Neuronal stem cell (in vitro differentiated cells): ENCODE data around the gene PACSIN2.

Source experiments
- DNase-seq: peaks from one replicate; pipeline ENCODE4 v3.0.0-alpha.2; 2013; ENCODE audit warnings: low spot score
- H2AFZ ChIP-seq: one replicate; pipeline ENCODE4 v1.6.1; 2013; ENCODE audit warnings: mild to moderate bottlenecking, low read length, inconsistent platforms
- H2AK5ac ChIP-seq: 2 replicates; pipeline ENCODE4 v1.6.1; 2013; ENCODE audit warnings: low read depth, mild to moderate bottlenecking, inconsistent platforms, low read length, moderate library complexity, mixed read lengths
- H2BK120ac ChIP-seq: 2 replicates; pipeline ENCODE4 v1.6.1; 2013; ENCODE audit warnings: low read depth, mild to moderate bottlenecking, inconsistent platforms, low read length, moderate library complexity, mixed read lengths
- H2BK12ac ChIP-seq: one replicate; pipeline ENCODE4 v1.6.1; 2013; ENCODE audit warnings: low read length, inconsistent platforms
- H2BK15ac ChIP-seq: 2 replicates; pipeline ENCODE4 v1.6.1; 2013; ENCODE audit warnings: mild to moderate bottlenecking, low read length, inconsistent platforms, mixed read lengths
- H2BK5ac ChIP-seq: one replicate; pipeline ENCODE4 v1.6.1; 2013; ENCODE audit warnings: inconsistent platforms, mild to moderate bottlenecking, low read length, moderate library complexity
- H3K14ac ChIP-seq: one replicate; pipeline ENCODE4 v1.6.1; 2013; ENCODE audit warnings: low read length, inconsistent platforms
- H3K18ac ChIP-seq: 2 replicates; pipeline ENCODE4 v1.6.1; 2013; ENCODE audit warnings: low read length, inconsistent platforms
- H3K23ac ChIP-seq: 2 replicates; pipeline ENCODE4 v1.6.1; 2013; ENCODE audit warnings: low read depth, mild to moderate bottlenecking, mixed read lengths, low read length, inconsistent platforms; ENCODE audit not compliant: poor library complexity
- H3K27ac ChIP-seq: replicated peaks from 3 replicates; pipeline ENCODE4 v1.5.1; 2013; ENCODE audit warnings: low read length, inconsistent platforms
- H3K27me3 ChIP-seq, 3 experiments: 2 replicates each; pipeline ENCODE4 v1.6.1; 2013; ENCODE audit warnings: low read length in 3 of 3, mild to moderate bottlenecking in 2 of 3, inconsistent platforms in 1 of 3, low read depth in 1 of 3, mixed read lengths in 1 of 3, moderate library complexity in 1 of 3; ENCODE audit not compliant: control insufficient read depth in 3 of 3, insufficient read depth in 3 of 3
- H3K36me3 ChIP-seq, 2 donors: replicated peaks in 1 of 2; 2 replicates each; pipeline ENCODE4 v1.6.1; 2013; ENCODE audit warnings: low read length in 2 of 2; ENCODE audit not compliant: control insufficient read depth in 2 of 2, insufficient read depth in 2 of 2
- H3K4ac ChIP-seq: 2 replicates; pipeline ENCODE4 v1.6.1; 2013; ENCODE audit warnings: inconsistent platforms, mild to moderate bottlenecking, low read length, moderate library complexity
- H3K4me1 ChIP-seq, 2 donors: 1 replicate in 1 of 2; 2 replicates in 1 of 2; pipeline ENCODE4 v1.6.1; 2013; ENCODE audit warnings: low read length in 2 of 2, low read depth in 1 of 2; ENCODE audit not compliant: control insufficient read depth in 2 of 2, insufficient read depth in 1 of 2
- H3K4me2 ChIP-seq: one replicate; pipeline ENCODE4 v1.6.1; 2013; ENCODE audit warnings: mild to moderate bottlenecking, low read length, inconsistent platforms; ENCODE audit not compliant: insufficient read depth, poor library complexity, severe bottlenecking
- H3K4me3 ChIP-seq, 2 donors: 2 replicates each; pipeline ENCODE4 v1.5.1; 2013; ENCODE audit warnings: low read length in 2 of 2, mild to moderate bottlenecking in 2 of 2, inconsistent platforms in 1 of 2, moderate library complexity in 1 of 2
- H3K79me1 ChIP-seq: one replicate; pipeline ENCODE4 v1.6.1; 2013; ENCODE audit warnings: low read depth, mild to moderate bottlenecking, inconsistent platforms, low read length, moderate library complexity
- H3K9ac ChIP-seq: one replicate; pipeline ENCODE4 v1.6.1; 2013; ENCODE audit warnings: mild to moderate bottlenecking, low read depth, low read length, inconsistent platforms; ENCODE audit not compliant: poor library complexity
- H3K9me3 ChIP-seq, 2 donors: replicated peaks in 1 of 2; 2 replicates each; pipeline versions ENCODE3 to v1.6.1; 2013; ENCODE audit warnings: low read length in 2 of 2, mild to moderate bottlenecking in 2 of 2, inconsistent platforms in 1 of 2, low read depth in 1 of 2, mixed read lengths in 1 of 2, moderate library complexity in 1 of 2; ENCODE audit not compliant: control insufficient read depth in 2 of 2, insufficient read depth in 1 of 2
- H4K8ac ChIP-seq: one replicate; pipeline ENCODE4 v1.6.1; 2013; ENCODE audit warnings: low read depth, mild to moderate bottlenecking, inconsistent platforms, low read length, moderate library complexity
- H4K91ac ChIP-seq: one replicate; pipeline ENCODE4 v1.6.1; 2013; ENCODE audit warnings: low read length, low read depth, mild to moderate bottlenecking, inconsistent platforms; ENCODE audit not compliant: poor library complexity
- WGBS, 2 donors: extraction: QIAGEN DNeasy Blood & Tissue Kit; methylation state at CpG; one replicate each; pipeline ENCODE4 v1.1.7; 2013; ENCODE audit warnings: missing lambda C conversion rate in 2 of 2, mixed read lengths in 1 of 2; ENCODE audit not compliant: insufficient read length in 2 of 2, insufficient replicate concordance in 1 of 2; ENCODE audit errors: extremely low coverage in 2 of 2; 5-methylcytosine and 5-hydroxymethylcytosine counted together

Gene PACSIN2

DNA sequence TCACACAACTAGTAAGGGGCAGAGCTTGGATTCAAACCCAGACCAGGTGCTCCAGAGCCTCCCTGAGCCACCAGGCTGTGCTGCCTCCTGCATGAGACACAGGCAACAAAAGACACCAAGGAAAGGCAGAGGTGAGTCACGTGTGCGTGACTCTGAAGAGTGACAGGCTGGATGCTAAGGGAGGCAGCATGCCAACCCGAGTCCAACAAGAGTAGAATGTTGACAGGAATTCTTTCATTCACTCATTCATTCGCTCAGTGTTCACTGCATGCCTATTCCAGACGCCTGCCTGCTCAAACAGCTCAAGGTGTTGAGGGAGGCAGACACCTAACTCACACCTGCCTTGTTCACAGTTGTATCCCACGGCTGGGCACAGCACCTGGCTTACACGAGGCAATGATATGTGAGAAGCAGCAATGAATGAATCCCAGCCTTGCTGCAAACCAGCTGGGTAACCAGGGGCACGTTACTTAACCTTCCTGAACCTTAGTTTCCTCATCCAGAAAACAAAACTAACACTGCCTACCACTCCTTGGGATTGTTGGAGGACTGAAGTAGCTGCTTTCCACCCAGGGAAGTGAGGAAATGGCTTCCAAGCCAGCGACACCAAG is 84.0 kb downstream of the PACSIN2 start:
- H2BK5ac ChIP-seq, result no peak overlapping the region
- H3K14ac ChIP-seq, result no peak overlapping the region
- DNase-seq, result no peak
- H3K4ac ChIP-seq, result no peak overlapping the region
- H2BK15ac ChIP-seq, result no peak overlapping the region
- no peaks in the 10 kb centered on the region for H3K27me3 ChIP-seq
- WGBS, 2 donors, result no CpG with 5 or more reads among the region's 9 CpGs
- no peak overlapping the region for H4K91ac ChIP-seq
- H2BK12ac ChIP-seq, result no peak overlapping the region
- no peaks in the 10 kb centered on the region for H3K9me3 ChIP-seq
- no peak overlapping the region for H3K18ac ChIP-seq
- H3K4me2 ChIP-seq, result no peak overlapping the region
- H3K4me3 ChIP-seq, result no peak overlapping the region
- peaks cover 4% of the 10 kb centered on the region for H3K79me1 ChIP-seq
- no peak overlapping the region for H2BK120ac ChIP-seq
- no peak overlapping the region for H3K9ac ChIP-seq
- no peak overlapping the region for H3K27ac ChIP-seq
- no peak overlapping the region for H2AK5ac ChIP-seq
- no peak overlapping the region for H2AFZ ChIP-seq
- H3K23ac ChIP-seq, result no peak overlapping the region
- H3K4me1 ChIP-seq, result peaks cover 17 to 27% of the 10 kb centered on the region in 2 donors
- no peak overlapping the region for H4K8ac ChIP-seq
- peaks cover 0 to 3% of the 10 kb centered on the region in 2 donors for H3K36me3 ChIP-seq

DNA sequence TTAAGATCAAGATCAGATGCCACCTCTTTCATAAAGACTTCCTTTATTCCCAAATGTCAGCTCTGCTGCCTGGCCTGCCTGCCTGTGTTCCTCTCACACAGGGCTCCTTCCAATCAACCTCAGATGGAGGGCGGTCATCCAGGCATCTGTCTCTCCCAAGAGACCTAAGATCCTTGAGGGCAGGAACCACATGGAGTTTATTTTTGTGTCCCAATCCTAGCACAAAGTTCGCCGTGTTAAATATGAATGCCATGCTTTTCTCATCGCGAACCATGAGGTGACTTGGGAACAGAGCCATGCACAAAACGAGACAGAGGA is 85.2 kb downstream of the PACSIN2 start:
- Histone ChIP-seq H3K23ac (no peak overlapping the region), H3K4me2 (no peak overlapping the region), H3K4ac (no peak overlapping the region), H3K18ac (no peak overlapping the region), H3K79me1 (peaks cover 1% of the 10 kb centered on the region), H4K91ac (no peak overlapping the region), H3K36me3 (peaks cover 0 to 3% of the 10 kb centered on the region in 2 donors), H2BK15ac (no peak overlapping the region), H2AK5ac (no peak overlapping the region), H3K14ac (no peak overlapping the region), H3K4me3 (no peak overlapping the region), H4K8ac (no peak overlapping the region), H3K27me3 (no peaks in the 10 kb centered on the region), H3K27ac (no peak overlapping the region), H3K9ac (no peak overlapping the region), H2AFZ (no peak overlapping the region), H3K4me1 (peaks cover 17 to 27% of the 10 kb centered on the region in 2 donors), H2BK120ac (no peak overlapping the region), H2BK12ac (no peak overlapping the region), H2BK5ac (no peak overlapping the region), H3K9me3 (no peaks in the 10 kb centered on the region)
- DNase-seq, result no peak
- WGBS, 2 donors, result no CpG with 5 or more reads among the region's 6 CpGs

DNA sequence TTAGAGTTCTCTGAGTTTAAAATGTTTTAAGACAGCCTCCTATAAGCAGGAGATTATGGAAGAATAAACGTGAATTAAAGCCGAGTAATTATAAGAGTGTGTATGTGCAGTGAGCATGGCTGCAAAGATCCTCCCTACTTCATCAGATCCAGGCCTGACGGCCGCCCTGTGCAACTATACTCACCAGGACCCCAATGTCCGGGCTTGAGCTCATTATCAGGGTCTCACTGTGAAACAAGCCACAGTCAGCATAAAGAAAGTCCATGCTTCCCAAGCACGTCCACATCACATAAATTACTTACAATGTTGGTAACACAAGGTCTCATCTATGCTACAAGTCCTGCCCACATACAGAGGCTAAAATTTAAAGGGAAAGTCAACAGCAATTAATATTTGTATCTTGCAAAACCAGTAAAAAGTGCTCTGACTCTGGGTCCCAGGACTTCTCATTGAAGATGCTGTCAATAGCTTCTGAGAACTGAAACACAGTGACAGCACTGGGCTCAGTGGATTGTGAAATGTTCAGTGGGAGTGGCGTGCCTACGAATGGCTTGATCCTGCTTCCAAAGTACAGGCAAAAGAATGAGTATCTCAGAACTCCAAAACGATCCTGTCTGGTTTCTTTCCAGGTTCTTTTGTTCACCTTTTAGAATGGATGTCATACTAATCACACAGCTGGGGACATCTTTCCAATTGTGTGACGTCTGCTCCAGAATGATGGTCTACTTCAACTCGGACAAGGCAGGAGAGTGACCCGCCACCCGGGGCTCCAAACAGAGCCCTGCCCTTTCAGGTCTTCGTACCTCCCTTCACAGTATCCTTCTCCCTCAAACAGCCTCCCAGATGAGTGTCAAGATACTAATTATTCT is 85.7 kb downstream of the PACSIN2 start:
- Histone ChIP-seq H4K8ac (no peak overlapping the region), H2BK5ac (no peak overlapping the region), H3K14ac (no peak overlapping the region), H2BK12ac (no peak overlapping the region), H2AFZ (no peak overlapping the region), H3K4me1 (peaks cover 13 to 21% of the 10 kb centered on the region in 2 donors), H2BK15ac (no peak overlapping the region), H3K79me1 (peaks cover 1% of the 10 kb centered on the region), H2BK120ac (no peak overlapping the region), H3K18ac (no peak overlapping the region), H3K27ac (no peak overlapping the region), H3K23ac (no peak overlapping the region), H3K4me3 (no peak overlapping the region), H3K9ac (no peak overlapping the region), H3K9me3 (no peaks in the 10 kb centered on the region), H4K91ac (no peak overlapping the region), H3K4ac (no peak overlapping the region), H2AK5ac (no peak overlapping the region), H3K36me3 (peaks cover 0 to 3% of the 10 kb centered on the region in 2 donors), H3K27me3 (no peaks in the 10 kb centered on the region), H3K4me2 (no peak overlapping the region)
- DNase-seq, result no peak
- no CpG with 5 or more reads among the region's 14 CpGs for WGBS, 2 donors

DNA sequence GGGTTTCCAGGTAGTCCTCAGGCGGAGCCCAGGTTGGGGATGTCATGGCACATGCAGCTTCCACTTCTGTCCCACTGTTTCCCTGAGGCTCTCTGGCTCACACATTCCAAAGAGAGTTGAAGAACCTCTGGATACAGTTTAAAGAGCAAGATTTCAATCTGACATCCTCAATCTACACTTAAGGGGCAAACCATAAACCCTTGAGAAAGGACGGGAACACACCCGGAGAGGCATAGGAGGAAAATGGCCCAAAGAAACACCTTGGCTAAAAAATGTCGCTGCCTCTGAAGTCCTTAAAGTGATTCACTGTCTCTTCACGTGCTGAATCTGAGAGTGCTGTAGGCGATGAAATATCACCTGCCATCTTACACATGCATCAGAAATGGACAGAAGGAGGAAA is 87.0 kb downstream of the PACSIN2 start:
- H3K4me2 ChIP-seq, result no peak overlapping the region
- H2BK15ac ChIP-seq, result no peak overlapping the region
- no peaks in the 10 kb centered on the region for H3K27me3 ChIP-seq
- no peak overlapping the region for H2BK5ac ChIP-seq
- no peak overlapping the region for H4K8ac ChIP-seq
- H2AFZ ChIP-seq, result no peak overlapping the region
- peaks cover 1% of the 10 kb centered on the region for H3K79me1 ChIP-seq
- no peak overlapping the region for H3K4me3 ChIP-seq
- no peak overlapping the region for H2AK5ac ChIP-seq
- no peak overlapping the region for H3K27ac ChIP-seq
- no peak overlapping the region for H2BK12ac ChIP-seq
- H3K23ac ChIP-seq, result no peak overlapping the region
- H2BK120ac ChIP-seq, result no peak overlapping the region
- no peak overlapping the region for H4K91ac ChIP-seq
- H3K14ac ChIP-seq, result no peak overlapping the region
- peaks cover 10 to 11% of the 10 kb centered on the region in 2 donors for H3K4me1 ChIP-seq
- H3K4ac ChIP-seq, result no peak overlapping the region
- no peaks in the 10 kb centered on the region for H3K9me3 ChIP-seq
- no CpG with 5 or more reads among the region's 6 CpGs for WGBS, 2 donors
- DNase-seq, result no peak
- H3K18ac ChIP-seq, result no peak overlapping the region
- H3K9ac ChIP-seq, result no peak overlapping the region
- peaks cover 0 to 3% of the 10 kb centered on the region in 2 donors for H3K36me3 ChIP-seq
